ENCODE results near the gene KIF1B.

- TF ChIP-seq YY1 (IDR thresholded peaks at IDR 0.05) (peak; percentile 85), CTCF (IDR thresholded peaks at IDR 0.05; ENCODE audit: low read depth, low read length, missing input control) (no peak), TAF1 (conservative IDR thresholded peaks at IDR 0.05) (peak; percentile 78)
Observed at GRCh38 chr1:10398734-10399443, 188.5 kb downstream of the KIF1B start, which contains the start of gene PGD.

Measured in liver (tissue), 3 donors.